Stimulated activated CD4-positive, alpha-beta T cell treated with anti-CD3 and anti-CD28 coated beads, Interleukin-1b, Interleukin-23, amount 100 ng/mL, for 1 hour (primary cell): ENCODE measurements around the gene ADAMTS17.
"Not testable (repeated sequence)": the region's sequence is repeated elsewhere in the genome, so short reads cannot be mapped to it uniquely, and the experiment has no call there.

Experiments used
- DNase-seq, 2 donors: peaks; one replicate each; pipeline ENCODE4 v3.0.0-alpha.2; 2020; ENCODE audit warnings: low read depth in 2 of 2

Gene ADAMTS17

GRCh38 chr15:100083572-100083971 lies 258.2 kb downstream of the ADAMTS17 start:
- no peak for DNase-seq

DNA sequence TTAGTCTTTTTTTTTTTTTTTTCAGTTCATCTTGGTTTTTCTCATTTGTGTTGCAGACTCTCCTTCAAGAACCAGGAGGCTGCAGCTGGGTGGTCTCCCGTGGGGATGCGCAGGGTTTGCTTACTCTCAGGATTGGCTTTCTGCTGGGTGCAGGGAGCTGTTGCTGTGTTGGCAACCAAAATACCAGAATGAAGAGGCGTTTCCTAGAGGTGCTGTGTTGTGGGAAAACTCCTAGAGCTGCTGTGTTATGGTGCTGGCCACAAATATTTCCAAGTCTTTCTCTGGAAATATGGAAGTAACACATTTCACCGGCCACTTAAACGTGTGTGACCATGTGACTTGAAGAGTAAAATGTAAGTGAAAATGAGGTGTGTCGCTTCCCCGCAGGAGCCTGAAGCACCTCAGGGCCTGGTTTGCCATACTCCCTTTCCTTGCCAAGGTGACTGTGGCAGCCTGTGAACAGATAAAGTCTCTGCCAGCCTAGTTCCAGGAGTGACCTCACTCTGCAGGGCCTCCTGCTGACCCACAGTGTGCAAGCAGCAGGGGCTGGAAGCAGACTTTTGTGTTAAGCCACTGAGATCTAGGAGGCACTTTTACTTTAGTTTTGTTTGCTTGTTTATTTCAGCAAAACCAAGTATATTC lies 258.9 kb downstream of the ADAMTS17 start:
- no peak for DNase-seq

- DNase-seq, result no peak
Observed at GRCh38 chr15:100081454-100081853, 260.3 kb downstream of the ADAMTS17 start.

- DNase-seq, result no peak
Observed at GRCh38 chr15:100078511-100079220, 263.1 kb downstream of the ADAMTS17 start.

DNA sequence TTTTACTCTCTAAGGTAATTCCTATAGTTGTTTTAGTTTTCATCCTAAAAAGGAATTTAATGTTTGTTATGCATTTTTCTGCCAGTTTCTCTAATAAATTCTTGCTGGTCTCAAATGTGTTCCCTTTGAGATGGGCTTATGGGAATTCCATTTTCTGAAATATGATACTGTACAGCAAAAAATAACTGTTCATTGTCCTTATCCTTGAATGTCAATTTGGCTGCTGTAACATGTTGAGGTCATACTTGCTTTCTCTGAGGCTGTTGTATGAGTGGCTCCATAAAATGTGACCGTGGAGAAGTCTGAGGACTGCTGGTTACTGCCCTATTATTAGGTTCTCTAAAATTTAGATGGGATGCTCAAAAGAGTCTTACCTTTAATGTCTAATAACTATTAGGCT lies 266.5 kb downstream of the ADAMTS17 start:
- no peak for DNase-seq

GRCh38 chr15:100073982-100074381 lies 267.8 kb downstream of the ADAMTS17 start:
- no peak for DNase-seq

DNA sequence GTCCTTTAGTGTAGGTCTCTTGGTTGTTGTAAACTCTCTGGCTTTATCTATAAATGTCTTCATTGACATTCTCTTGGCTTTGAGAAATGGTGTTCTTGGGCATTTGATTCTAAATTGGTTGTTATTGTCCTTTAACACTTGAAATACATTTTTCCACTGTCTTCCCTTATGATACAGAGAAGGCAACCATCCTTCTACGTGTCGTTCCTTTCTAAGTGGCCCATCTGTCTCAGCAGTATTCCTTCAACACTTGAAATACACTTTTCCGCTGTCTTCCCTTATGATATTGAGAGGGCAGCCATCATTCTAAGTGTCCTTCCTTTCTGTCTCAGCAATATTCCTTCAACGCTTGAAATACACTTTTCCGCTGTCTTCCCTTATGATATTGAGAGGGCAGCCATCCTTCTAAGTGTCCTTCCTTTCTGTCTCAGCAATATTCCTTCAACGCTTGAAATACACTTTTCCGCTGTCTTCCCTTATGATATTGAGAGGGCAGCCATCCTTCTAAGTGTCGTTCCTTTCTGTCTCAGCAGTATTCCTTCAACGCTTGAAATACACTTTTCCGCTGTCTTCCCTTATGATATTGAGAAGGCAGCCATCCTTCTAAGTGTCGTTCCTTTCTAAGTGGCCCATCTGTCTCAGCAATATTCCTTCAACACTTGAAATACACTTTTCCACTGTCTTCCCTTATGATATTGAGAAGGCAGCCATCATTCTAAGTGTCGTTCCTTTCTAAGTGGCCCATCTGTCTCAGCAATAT lies 275.1 kb downstream of the ADAMTS17 start:
- not testable (repeated sequence) for DNase-seq

DNA sequence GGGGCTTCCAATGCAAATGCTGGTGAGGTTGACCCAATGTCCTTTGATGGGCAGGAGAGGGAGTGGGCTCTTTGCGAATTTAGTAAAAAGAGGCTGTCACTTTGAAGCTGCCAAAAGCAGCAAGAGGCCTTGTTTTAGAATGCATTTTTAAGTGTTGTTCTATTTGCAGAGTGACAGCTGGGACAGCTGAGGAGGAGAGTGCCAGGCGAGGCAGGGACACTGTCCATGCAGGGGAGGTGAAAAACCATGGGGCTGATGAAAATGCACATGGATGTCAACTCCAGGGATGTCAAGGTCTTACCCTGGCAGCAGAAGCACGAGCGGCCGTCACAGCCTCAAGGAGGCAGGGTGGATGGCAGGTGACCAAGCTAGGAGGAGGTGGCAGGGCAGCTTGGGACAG lies 279.8 kb downstream of the ADAMTS17 start:
- DNase-seq, result no peak

DNA sequence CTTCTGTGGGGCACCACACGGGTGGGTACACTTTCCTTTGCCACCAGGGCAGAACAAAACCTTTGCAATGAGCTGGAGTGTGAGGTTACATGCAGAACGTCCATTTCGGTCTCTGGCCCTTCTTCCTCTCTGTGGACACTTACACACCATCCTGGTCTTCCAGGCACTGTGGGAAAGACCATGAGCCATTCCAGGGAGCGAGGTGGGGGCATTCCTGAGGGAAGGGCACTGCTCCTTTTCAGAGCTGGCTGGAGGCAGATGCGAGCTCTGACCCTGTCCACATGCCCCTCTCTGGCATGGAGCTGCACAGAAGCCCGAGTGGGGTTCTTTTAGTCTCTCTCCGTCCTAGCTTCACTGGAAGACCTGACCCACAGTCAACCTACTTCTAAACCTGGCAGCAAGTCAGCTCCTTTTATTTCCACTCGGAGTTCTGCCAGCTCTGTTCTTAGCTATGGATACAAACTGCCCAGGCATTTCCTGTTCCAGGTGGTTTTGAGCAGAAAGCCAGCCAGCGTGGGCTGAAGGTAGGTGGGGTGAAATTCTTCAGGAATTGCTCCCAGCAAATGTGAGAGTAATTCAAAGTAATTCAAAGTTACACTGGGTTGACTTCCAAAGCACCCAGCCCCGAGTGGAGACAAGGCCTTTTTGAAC lies 281.4 kb downstream of the ADAMTS17 start:
- DNase-seq, result no peak

GRCh38 chr15:100059521-100059920 lies 282.3 kb downstream of the ADAMTS17 start:
- DNase-seq, result no peak

- no peak for DNase-seq
Observed at GRCh38 chr15:100059094-100059493, 282.7 kb downstream of the ADAMTS17 start.

DNA sequence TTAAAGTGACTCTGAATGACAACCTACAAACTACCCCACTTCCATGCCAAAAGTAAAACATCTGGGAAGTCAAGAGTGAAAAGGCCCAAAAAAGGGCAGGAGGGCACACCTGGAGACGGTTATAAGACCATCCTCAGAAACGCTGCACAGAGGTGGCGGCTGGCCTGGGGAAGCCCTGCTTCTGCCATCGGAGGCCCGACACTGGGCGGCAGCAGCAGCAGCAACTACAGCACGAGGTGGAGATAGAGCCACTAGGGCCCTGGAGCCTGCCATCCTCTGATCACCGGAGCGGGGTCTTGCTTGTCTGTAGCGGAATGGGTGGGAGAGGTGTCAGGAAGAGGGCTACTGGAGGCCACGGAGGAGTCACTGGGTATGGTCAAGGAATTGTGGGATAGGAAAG lies 283.3 kb downstream of the ADAMTS17 start:
- DNase-seq, result no peak

DNA sequence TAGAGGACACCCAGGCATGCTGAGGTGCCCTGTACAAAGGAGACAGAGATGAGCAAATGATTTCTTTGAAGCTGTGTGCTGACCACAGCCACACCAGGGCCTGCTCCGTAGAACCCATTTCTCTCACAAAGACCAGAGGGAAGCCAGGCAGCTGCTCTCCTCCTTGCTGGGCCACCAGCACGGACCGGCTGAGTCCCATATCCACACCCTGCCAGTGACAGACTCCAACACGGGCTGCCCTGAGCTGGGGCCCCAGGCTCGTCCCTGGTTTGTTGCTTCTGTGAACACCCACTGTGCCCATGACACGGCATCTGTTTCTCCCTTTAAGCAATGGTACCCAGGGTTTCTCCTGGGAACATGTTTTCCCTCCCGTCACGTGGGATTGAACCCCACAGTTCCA lies 284.5 kb downstream of the ADAMTS17 start:
- DNase-seq, result no peak

GRCh38 chr15:100056411-100057072 lies 285.2 kb downstream of the ADAMTS17 start:
- no peak for DNase-seq

GRCh38 chr15:100055821-100056220 lies 286.0 kb downstream of the ADAMTS17 start:
- no peak for DNase-seq

DNA sequence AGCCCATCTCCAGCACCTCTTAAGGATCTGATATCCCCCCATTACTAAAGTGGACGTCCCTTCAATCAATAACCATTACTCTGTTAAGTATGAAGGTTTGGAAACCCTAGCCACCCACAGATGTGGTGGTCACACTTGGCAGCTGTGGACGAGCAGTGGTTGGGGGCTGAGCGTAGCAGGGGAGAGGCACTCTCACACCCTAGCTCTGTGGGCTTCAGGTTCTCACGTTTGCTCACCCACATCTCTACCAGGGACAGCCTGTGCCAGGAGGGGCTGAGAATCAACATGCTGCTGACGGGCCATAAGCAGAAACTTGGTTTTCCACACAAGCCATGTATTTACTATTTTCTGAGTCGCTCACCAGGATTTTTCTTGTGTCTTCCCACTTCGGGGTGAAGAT lies 287.2 kb downstream of the ADAMTS17 start:
- no peak for DNase-seq

- DNase-seq, result no peak
Observed at GRCh38 chr15:100053474-100054121, 288.2 kb downstream of the ADAMTS17 start.

DNA sequence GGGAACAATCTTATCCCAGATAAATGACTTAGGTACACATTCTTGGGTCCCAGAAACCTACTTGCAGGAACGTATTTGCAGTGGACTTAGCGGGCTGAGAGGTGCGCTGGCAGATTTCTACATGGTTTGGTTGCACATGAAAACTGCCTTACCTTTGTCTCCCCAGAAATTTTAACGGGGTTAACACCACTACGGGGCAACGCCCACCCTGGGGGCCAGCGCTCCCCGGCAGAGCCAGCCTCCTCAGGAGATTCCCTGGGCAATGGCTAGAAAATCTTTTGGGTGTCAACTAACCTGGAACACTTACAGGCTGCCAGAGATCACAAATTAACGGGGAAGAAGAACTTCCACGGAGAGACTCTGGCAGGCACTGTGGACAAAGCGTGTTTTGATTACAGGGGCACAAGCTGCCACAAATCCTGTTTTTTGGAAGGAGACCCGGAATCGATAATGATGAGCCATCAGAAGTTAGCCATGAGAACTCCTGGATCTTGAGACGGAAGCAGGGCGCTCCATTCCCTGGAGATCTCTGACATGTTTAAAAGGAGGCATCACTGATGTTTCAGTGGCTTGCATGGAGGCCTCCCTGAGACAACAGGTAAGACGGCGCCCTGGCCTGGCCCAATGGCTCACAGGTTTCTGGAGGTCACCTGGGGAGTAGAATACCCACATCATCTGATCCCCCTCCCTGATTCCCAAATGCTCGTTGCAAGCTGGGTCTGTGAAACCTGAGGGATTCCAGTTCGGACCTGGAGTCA lies 288.9 kb downstream of the ADAMTS17 start:
- no peak for DNase-seq

GRCh38 chr15:100050877-100051786 lies 290.6 kb downstream of the ADAMTS17 start:
- DNase-seq, result no peak
